GM21723 (cell line): ENCODE results near the gene SF1.

ENCODE experiments used
- ATAC-seq: cut with Tn5 transposase; IDR thresholded peaks from one replicate; pipeline ENCODE4 v1.9.1; 2021; ENCODE audit warnings: mild to moderate bottlenecking, moderate library complexity; ENCODE audit not compliant: unreplicated experiment

The SF1 gene

DNA sequence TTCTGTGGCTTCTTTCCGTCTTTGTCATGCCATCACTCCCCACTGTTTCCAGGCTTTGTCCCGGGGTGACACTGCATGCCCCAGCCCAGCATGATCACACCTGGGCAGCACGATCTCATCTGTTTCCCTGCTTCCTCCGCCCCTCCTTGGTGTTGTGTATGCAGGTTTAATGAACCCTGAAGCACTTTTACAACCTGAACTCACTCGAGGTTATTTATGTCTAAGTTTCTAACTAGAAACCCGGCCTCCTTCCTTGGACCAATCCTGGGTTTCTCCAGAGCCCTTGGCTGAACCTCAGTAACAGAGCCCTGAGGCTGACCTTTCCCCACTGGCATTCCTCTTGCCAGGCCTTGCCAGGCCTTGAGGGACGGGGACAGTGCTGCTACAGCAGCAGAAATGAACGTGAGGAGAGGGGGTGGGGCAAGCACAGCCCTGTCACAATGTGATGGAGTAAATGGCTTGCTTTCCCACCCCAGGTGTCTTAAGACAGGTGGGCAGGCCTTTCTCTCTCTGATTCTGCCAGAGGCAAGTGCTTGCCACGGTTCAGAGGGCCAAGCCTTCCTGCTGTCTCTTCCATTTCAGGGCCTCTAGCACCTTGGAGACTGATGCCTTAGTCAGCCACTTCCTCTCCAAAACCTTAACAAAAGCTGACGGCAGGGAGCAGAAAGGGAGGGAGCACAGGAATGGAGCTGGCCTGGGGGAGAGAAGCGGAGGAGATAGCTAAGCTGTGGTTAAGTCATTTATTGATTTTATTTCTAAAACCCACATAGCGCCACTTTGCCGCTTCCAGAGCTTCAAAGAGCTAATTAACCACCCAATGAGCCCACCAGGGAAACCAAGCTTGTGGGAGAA is 15.4 kb downstream of the SF1 start:
- no peak for ATAC-seq

DNA sequence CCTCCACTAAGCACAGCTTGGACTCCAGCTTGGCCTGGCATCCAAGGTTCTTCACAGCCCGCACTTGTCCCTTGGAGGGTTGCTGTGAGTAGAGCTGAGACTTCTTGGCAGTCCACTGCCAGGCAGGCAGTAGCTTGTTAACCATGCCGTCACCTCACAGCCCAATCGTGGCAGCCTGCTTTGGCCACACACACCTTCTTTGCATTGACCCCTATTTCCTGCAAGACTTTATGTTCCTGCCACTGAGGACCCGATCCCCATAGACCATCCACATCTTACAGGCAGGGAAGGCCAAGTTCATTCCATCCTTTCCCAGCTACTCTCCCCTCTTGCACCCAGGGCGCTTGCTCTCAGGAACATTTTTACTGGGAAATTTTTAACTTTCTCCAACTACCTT is 16.1 kb downstream of the SF1 start:
- no peak for ATAC-seq

DNA sequence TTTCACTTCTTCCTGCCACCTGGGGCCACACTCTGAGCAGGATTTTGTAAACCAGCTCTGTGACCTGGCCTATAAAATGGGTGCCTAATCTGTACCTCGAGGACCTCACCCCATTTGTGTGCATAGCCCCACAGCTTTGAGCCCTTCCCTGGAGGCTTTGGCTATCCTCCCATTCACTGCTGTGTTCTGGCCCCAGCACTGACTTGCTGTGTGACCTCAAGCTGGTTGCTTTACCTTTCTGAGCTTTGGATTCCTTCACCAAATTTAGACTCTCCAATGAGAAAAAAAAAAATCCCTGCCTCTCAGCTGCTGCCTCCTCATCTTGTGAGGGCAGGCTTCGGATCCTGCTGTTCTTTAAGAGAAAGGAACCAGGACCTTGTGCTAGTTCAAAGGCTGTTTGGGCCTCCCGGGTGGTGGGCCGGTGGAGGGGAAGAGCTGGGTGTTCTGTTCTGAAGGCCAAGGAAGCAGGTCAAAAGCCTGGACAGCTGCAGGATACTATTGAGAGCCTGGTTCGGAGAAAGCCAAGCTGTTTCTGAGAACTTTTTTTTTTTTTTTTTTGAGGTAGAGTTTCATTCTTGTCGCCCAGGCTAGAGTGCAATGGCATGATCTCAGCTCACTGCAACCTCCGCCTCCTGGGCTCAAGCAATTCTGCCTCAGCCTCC is 17.5 kb downstream of the SF1 start:
- no peak for ATAC-seq

DNA sequence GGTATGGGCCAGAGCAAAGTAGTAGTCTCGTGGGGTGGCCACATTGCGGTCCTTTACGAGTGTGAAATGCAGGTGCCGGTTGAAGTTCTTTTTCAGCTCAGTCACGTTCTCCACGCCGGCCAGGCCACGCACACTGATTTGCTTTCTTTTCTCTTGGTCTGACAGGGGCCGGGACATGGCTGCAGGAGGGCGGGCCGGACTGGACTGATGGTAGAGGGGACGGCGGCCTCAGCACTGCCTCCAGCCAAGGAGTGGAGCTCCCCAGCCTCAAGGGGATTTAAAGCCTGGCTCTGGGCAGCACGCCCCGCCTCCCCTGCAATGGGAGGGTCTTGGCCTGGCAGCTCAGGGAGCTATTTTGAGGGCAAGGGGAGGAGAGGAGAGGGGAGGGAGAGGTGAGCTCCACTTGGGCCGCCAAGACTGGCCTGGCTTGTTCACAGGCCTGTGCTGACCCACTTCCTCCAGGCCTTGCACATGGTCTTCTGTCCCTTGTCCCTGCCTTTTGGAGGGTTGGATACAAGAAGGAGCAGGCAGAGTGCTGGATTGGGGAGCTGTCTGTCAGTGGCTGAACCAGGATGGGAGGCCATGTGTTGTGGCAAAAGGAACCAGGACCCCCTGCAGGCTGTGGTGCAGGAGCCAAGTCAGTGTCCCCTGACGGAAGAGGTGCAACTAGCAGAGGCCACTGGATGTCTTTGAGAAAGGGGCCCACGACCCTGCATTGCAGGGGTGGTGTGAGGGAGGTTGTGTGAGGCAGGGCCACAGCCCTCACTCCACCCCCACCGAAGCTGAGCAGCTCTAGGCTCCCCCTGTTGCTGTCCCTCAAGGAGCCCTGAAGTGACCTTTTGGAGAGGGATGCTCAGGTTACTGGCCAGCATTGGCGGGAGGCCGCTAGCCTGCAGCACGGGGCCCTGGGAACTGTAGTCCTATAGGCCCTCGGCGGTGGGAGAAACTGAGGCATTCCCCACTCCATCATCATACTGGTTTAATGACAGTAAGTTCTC is 18.3 kb downstream of the SF1 start, which contains the start of gene PYGM:
Gene PYGM (minus strand): TSS at position 253 of the 998 bp plus-strand sequence. CDS start 76 bp downstream, at position 177.
- no peak for ATAC-seq

DNA sequence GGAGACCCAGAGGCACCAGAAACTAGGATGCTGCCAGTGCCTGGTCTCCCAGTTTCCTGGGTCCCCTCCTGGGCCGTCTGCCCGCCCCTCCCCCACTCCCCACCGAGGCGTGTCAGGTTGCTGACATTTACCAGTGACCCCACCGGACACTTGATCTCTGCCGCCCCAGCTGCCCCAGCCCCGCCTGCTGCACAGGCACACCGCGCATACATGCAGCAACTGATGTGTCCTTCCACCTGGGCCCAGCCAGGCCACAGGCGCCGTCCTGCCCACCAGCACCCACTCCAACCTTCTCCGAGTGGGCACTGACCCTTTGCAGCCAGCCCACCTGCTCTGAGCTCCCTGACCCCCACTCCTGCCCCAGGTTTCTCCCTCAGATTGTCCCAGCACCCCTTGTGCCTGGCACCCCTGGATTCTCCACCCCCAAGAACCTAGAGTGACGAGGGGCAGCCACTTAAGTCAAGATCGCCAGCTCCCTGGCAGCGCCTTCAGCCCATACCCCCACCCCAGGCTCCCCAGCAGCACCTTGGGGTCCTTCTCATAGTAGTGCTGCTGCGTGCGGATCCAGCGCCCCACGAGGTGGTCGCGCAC is 19.1 kb downstream of the SF1 start:
- ATAC-seq = no peak

DNA sequence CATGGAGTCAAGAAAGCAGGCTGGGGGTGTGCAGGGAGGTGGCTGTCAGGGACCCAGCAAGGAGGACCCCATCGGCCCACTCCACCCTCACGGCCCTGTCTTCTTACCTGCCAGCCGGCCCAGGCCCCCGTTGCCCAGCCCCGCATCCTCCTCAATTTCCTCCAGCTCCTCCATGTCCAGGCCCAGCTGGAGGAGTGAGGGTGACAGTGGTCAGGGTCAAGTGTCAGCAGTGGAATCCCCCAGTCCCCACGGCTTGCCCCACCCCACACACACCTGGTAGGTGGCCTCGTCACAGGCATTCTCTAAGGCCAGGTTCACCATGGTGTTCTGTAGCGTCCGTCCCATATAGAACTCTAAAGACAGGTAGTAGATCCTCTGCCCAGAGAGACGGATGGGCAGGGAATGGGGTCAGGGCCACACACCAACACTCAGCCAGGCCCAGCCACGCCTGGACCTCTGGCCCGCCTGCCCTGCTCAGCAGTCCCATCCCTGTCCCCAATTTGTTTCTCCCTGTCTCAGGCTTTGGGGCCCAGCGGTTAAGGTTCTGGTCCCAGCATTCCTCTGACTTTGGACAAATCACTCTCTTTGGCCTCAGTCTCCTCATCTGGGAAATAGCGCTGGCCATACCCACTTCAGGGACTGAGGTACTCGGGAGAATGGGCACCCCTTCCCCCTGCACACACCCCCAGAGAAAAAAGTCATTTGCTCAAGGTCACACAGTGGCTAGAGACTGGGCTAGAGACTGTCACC is 19.8 kb downstream of the SF1 start:
- ATAC-seq = no peak

DNA sequence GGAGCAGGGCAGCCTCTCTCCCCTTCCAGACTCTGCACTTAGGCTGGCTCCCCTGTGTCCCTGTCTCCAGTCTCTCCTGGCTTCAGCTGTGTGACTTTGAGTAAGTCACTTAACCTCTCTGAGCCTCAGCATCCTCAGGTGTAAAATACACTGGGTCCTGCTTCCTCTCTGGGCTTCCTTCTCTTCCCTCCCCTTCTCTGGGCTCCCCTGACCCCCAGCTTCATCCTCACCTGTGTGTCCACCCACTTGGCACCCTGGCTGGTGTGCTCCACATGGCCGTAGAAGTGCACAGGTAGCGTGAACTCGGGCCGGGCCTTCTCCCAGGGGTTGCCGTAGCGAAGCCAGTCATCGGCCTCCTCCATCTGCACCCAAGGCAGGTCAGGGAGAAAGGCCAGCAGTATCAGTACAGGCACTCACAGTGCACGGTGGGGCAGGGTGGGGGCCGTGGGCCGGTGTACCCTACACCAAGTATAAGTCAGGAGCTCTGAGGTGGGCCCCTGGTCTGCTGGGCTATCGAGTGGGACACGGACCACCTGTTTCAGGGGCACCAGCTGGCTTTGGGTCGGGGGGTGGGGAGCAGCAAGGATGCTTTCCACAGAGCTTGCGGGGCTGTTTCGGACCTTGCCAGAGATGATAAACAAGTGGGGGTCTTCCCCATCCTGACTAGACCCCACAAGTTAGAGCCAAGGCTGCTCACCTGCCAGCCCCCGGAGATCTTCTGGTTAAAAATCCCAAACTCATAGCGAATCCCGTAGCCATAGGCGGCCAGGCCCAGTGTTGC is 20.6 kb downstream of the SF1 start:
- ATAC-seq = no peak

DNA sequence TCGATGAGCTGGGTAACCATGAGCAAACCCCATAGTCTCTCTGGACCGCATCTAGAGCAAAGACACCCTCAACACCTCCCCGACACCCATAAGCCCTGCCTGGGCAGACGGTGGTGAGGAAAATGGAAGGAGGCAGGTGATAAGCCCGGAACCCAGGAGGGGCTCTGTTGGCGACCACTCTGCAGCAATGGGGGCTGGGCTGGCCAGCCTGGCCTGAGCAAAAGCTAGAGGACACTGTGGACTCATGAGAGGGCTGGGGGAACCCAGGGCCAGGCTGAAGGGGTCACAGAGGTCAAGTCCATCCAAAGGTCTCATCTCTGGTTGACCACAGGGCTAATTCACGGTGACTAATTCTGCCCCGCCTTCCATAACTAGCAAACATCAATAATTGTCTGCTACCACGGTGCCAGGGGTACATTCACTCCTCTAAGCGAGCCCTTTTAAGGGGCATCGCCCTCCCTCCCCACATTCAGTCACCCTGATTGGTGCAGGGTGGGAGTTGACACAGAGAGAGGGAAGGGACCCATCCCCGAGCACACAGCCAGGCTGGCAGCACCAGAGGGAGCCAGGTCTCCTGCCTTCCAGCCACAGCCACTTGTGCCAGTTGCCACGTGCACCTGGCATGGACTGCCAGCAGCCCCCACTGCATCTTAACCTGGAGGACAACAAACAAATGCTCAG is 22.5 kb downstream of the SF1 start:
- no peak for ATAC-seq

DNA sequence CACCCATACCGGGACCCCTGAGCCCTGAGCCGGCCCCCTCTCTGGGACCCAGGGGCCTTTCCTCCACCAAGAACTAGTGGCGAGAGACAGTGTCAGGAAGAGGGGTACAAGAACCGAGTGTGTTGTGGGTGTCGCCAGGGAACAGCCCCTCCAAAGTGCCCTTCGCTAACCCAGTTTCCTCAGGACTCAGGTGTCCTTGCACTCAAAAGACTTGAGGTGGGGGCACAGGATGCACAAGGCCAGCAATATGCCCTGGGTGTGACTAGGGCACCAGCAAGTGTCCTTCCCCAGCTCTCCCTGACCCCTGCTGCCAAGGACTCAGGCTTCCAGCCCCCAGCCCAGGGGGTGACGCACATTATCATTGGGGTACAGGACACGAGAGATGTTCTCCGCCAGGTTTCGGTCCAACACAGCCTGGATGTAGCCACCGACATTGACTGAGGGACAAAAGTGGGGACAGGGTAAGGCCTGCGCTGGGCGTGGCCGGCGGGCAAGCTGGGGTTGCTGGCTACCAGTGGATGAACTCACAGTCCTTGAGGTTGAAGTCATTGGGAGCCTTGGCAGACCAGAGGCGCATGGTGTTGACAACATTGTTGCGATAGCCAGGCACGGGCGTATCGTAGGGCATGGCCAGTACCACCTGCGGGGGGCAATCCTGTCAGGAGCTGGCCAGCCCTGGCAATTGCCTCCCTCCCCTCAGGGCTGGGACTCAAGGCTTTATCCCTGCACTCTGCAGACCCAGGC is 23.3 kb downstream of the SF1 start:
- no peak for ATAC-seq

DNA sequence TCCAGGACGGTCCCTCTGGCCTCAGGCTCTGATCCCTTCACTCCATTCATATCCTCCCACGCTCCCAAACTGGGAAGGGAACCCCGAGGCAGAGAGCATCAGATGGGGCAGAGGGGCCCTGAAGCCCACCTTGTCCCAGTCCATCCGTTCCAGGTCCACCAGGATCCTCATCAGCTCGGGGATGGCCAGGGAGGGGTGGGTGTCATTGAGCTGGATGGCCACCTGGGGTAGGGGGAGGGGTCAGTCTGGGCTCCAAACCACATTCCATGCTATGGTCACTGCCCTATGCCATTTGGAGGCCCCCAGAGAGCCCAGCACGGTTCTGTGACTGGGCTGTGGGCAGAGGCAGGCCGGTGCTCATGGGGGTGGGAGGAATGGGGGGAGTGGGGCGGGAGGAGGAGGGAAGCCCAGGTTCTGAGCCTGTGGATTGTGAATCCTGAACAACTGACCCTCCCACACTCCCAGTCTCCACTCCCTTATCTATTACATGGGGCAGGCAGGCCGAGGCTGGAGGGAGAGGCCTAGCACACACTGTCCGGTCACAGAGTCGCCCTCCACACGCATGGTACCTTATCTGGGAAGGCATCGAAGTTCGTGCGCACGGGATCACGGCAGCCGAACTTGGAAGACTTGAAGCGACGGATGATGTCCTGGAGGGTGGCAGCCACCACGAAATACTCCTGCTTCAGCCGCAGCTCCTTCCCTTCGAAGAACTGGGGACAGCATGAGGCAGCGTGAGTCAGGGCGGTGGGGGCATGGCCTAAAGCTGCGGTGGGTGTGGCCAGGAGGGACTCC is 24.0 kb downstream of the SF1 start:
- no peak for ATAC-seq

DNA sequence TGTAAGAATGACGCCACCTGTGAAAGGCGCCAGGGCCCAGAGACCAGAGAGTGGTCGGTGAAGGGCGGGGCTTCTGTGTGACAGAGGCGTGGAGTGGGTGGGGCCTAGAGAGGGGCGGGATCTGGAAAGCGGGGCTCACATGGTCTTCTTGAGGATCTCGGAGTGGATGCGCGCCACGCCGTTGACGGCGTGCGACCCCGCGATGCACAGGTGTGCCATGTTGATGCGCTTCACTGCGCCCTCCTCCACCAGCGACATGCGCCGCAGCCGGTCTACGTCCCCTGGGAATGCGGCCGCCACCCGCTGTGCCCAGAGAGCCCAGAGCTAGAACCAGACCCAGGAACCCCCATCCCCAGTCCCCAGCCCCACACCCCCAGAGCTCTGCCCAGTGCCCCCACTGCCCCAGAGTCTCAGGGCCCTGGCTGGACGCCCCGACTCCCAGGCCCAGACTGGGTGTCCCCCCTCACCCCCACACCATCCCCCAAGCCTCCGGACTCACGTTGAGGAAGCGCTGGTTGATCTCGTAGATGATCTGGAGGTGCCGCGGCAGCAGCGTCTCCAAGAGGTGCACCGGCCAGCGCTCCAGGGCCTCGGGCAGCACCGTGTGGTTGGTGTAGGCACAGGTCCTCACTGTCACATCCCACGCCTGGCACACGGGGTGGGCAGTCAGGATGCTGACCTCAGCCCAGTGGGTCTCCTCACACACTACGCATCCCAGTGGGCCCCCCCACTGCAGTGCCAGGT is 24.8 kb downstream of the SF1 start:
- ATAC-seq = no peak

DNA sequence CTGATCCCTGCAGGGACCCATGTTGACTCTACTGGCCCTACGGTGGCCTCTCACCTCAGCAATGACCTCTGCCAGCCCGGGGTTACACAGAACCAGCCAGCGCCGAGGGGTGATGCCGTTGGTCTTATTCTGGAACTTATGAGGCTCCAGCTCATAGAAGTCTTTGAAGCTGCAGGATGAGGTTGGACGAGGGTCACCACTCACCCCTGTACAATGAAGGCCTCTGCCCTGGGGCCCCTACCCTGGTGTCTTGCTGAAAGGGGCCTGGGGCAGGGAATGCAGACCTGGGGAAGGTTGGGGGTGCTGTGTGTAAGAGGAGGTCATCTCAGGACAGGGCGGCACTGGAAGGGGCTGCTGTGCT is 25.3 kb downstream of the SF1 start:
- no peak for ATAC-seq

DNA sequence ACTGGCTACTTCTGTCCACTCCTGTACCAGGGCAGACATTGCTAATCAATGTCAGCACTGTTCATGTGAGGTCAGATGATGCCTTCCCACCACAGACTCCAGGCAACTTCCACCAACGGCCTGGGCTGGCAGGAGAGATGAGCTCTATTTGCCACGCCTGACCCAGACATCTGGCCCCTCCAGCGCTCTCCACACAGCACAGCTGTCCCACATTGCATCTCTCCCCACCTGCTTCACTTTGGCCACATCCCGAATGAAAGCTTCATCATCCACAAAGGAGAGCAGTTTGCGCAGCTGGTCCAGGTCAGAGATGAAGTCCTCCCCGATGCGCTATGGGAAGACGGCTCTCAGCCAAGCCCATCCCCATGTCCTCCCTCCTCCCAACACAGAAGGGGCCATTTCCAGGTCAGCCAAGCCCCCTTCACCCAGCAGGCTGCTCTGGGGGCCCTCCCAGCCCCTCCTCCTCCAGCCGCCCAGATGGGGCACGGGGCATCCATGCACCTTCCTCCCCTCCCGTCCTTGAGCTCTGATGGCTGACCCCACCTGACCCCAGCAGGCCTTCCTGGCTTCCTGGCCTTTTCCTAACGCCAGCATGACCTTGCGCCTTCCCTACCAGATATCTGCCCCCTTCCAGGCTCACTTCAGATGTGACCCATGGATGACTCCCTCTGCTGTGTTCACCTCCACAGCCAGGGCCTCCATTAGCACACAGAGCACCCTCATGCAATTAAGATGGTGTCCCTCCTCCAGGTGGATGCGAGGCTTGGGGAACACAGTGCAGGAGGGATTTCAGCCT is 26.0 kb downstream of the SF1 start:
- ATAC-seq = no peak

DNA sequence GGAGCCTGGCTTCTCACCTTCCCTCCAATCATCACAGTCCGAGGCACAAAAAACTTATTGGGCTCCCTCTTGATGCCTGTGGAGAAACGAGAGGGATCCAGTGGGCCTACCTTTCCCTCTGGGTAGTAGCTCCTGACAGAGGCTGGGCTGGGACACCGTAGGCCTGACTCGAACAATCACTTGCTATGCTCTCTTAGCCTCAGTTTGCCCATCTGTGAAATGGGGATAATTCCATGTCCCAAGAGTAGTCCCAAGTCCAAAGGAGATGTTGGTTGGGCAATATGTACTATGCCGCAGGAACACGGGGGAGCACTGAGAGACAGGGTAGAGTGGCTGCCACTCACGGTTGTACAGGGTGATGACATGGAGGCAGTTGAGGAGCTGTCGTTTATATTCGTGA is 26.8 kb downstream of the SF1 start:
- no peak for ATAC-seq

DNA sequence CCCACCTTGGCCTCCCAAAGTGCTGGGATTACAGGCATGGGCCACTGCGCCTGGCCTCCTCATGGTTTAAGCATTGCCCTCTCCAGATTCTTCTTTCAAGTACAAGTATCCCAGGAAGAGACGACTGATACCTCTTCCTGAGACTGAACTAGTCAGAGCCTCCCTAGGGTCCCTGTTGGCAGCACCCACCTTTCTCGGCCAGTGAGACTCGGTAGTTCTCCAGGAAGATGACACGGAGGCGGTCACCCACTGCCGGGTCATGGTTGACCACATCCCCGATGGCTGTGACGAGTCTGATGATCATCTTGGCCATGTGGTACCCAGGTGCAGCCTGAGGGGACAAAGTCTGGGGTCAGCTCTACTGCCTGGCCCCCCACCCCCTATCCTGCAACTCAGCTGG is 27.2 kb downstream of the SF1 start:
- no peak for ATAC-seq
